Activated CD4-positive, alpha-beta T cell treated with anti-CD3 and anti-CD28 coated beads for 4 hours (primary cell): ENCODE measurements around the gene OARD1.
"Not testable (repeated sequence)": the region's sequence is repeated elsewhere in the genome, so short reads cannot be mapped to it uniquely, and the experiment has no call there.

ENCODE experiments used
- DNase-seq, 2 donors: peaks; one replicate each; pipeline ENCODE4 v3.0.0-alpha.2; 2020

Gene OARD1

GRCh38 chr6:41025966-41026530 is 46.1 kb downstream of the OARD1 start:
- DNase-seq: no peak

GRCh38 chr6:41023114-41023513 is 49.0 kb downstream of the OARD1 start:
- no peak for DNase-seq

GRCh38 chr6:41022294-41022693 is 49.9 kb downstream of the OARD1 start:
- DNase-seq: no peak

DNA sequence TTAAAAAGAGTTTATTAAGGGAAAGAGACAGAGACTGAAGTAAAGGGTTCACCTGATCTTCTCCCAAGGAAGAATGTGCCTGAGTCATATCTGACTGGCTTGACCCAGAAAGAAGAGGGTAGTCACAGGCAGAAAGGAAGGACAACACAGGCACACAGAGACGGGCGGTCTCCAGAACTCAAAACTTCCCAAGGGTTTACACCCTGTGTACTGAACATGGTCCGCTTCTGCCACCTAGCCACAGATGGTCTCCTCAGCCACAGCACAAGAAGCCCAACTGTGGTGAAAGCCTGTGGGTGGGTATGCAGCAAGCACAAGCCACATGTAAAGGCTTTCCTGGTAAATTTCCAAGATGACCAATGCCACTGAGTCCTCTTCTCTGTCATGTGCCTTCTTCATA is 50.3 kb downstream of the OARD1 start:
- DNase-seq: no peak

DNA sequence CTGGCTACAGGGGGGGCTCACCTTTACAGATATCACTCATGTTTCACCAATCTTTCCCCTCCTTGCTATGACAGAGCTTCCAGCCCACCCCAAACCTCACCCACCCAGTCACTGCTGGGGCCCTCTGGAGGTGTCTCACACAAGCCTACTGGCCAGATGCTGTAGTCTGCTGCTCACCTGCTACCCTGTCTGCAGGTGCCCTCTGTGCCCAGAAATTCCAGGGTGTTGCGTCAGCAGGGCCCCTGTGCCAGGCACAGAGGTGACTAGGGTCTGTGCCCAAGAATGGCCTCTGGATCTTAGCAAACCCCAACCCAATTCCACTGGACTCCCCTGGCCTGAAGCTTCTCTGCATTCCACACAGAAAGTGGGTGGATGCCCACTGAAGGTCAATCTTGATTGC is 54.5 kb downstream of the OARD1 start:
- DNase-seq: no peak

DNA sequence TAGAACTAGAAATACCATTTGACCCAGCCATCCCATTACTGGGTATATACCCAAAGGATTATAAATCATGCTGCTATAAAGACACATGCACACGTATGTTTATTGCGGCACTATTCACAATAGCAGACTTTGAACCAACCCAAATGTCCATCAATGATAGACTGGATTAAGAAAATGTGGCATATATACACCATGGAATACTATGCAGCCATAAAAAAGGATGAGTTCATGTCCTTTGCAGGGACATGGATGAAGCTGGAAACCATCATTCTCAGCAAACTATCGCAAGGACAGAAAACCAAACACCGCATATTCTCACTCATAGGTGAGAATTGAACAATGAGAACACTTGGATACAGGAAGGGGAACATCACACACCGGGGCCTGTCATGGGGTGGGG is 56.3 kb downstream of the OARD1 start:
- DNase-seq: not testable (repeated sequence)

DNA sequence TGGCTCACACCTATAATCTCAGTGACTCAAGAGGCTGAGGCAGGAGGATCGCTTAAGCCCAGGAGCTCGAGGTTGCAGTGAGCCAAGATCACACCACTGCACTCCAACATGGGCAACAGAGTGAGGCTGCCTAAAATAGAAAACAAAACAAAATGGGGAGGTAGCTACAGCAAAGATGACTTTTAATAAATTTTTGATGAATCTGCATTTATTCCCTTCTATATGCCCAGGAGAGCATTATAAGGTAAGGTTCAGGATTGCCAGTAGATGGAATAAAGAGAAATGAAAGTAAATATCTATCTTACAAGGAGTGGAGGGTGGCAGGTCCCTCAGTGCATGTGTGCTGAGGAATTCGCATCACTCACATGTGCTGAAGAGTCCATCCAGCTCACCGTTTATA is 57.4 kb downstream of the OARD1 start:
- no peak for DNase-seq
